ENCODE data around the gene DCAF17.
"Not testable (repeated sequence)": the region's sequence is repeated elsewhere in the genome, so short reads cannot be mapped to it uniquely, and the experiment has no call there.

DCAF17 gene

GRCh38 chr2:171451074-171451473 is 17.0 kb downstream of the DCAF17 start:
- DNase-seq (ENCODE audit: extremely low read depth in 1 of 2, low read depth in 1 of 2), result no peak

GRCh38 chr2:171452773-171453172 is 18.7 kb downstream of the DCAF17 start:
- no peak for DNase-seq (ENCODE audit: extremely low read depth in 1 of 2, low read depth in 1 of 2)

GRCh38 chr2:171459498-171459897 is 25.5 kb downstream of the DCAF17 start:
- no peak for DNase-seq (ENCODE audit: extremely low read depth in 1 of 2, low read depth in 1 of 2)

- no peak for DNase-seq (ENCODE audit: extremely low read depth in 1 of 2, low read depth in 1 of 2)
Observed at GRCh38 chr2:171460537-171460936, 26.5 kb downstream of the DCAF17 start.

GRCh38 chr2:171469176-171469575 is 35.1 kb downstream of the DCAF17 start:
- DNase-seq (ENCODE audit: extremely low read depth in 1 of 2, low read depth in 1 of 2), result no peak

- DNase-seq (ENCODE audit: extremely low read depth in 1 of 2, low read depth in 1 of 2), result no peak
Observed at GRCh38 chr2:171470129-171470528, 36.1 kb downstream of the DCAF17 start.

GRCh38 chr2:171475979-171476378 is 42.0 kb downstream of the DCAF17 start:
- DNase-seq (ENCODE audit: extremely low read depth in 1 of 2, low read depth in 1 of 2), result no peak

GRCh38 chr2:171478345-171478744 is 44.3 kb downstream of the DCAF17 start:
- no peak for DNase-seq (ENCODE audit: extremely low read depth in 1 of 2, low read depth in 1 of 2)

GRCh38 chr2:171479154-171479814 is 45.3 kb downstream of the DCAF17 start:
- no peak for DNase-seq (ENCODE audit: extremely low read depth in 1 of 2, low read depth in 1 of 2)

- DNase-seq (ENCODE audit: extremely low read depth in 1 of 2, low read depth in 1 of 2), result no peak
Observed at GRCh38 chr2:171480908-171481307, 46.9 kb downstream of the DCAF17 start.

- DNase-seq (ENCODE audit: extremely low read depth in 1 of 2, low read depth in 1 of 2), result no peak
Observed at GRCh38 chr2:171482308-171482707, 48.3 kb downstream of the DCAF17 start.

GRCh38 chr2:171482877-171483276 is 48.9 kb downstream of the DCAF17 start:
- no peak for DNase-seq (ENCODE audit: extremely low read depth in 1 of 2, low read depth in 1 of 2)

GRCh38 chr2:171483793-171484192 is 49.8 kb downstream of the DCAF17 start:
- no peak for DNase-seq (ENCODE audit: extremely low read depth in 1 of 2, low read depth in 1 of 2)

GRCh38 chr2:171485116-171485515 is 51.1 kb downstream of the DCAF17 start:
- no peak for DNase-seq (ENCODE audit: extremely low read depth in 1 of 2, low read depth in 1 of 2)

- no peak for DNase-seq (ENCODE audit: extremely low read depth in 1 of 2, low read depth in 1 of 2)
Observed at GRCh38 chr2:171487201-171487600, 53.2 kb downstream of the DCAF17 start.

- no peak for DNase-seq (ENCODE audit: extremely low read depth in 1 of 2, low read depth in 1 of 2)
Observed at GRCh38 chr2:171487803-171488259, 53.8 kb downstream of the DCAF17 start.

- DNase-seq (ENCODE audit: extremely low read depth in 1 of 2, low read depth in 1 of 2), result no peak
Observed at GRCh38 chr2:171490577-171490976, 56.6 kb downstream of the DCAF17 start.

- no peak for DNase-seq (ENCODE audit: extremely low read depth in 1 of 2, low read depth in 1 of 2)
Observed at GRCh38 chr2:171491292-171491691, 57.3 kb downstream of the DCAF17 start.

GRCh38 chr2:171492664-171493063 is 58.6 kb downstream of the DCAF17 start:
- DNase-seq (ENCODE audit: extremely low read depth in 1 of 2, low read depth in 1 of 2), result no peak

- DNase-seq (ENCODE audit: extremely low read depth in 1 of 2, low read depth in 1 of 2), result not testable (repeated sequence)
Observed at GRCh38 chr2:171497664-171498063, 63.6 kb downstream of the DCAF17 start.

GRCh38 chr2:171505374-171505773 is 71.3 kb downstream of the DCAF17 start:
- no peak for DNase-seq (ENCODE audit: extremely low read depth in 1 of 2, low read depth in 1 of 2)

GRCh38 chr2:171509945-171510731 is 76.1 kb downstream of the DCAF17 start:
- no peak for DNase-seq (ENCODE audit: extremely low read depth in 1 of 2, low read depth in 1 of 2)

Data from activated CD8-positive, alpha-beta memory T cell treated with anti-CD3 and anti-CD28 coated beads for 1 hour (primary cell).